Measurements from ENCODE around the gene CTBP2. TPM values are rescaled to one million over a fixed set of nuclear protein-coding genes. Genes with fewer than 3 reads are reported as not detected.

Gene CTBP2
- total and polyA plus RNA-seq, 11 donors = 10.1 to 45.5 (median 29.1) TPM

DNA sequence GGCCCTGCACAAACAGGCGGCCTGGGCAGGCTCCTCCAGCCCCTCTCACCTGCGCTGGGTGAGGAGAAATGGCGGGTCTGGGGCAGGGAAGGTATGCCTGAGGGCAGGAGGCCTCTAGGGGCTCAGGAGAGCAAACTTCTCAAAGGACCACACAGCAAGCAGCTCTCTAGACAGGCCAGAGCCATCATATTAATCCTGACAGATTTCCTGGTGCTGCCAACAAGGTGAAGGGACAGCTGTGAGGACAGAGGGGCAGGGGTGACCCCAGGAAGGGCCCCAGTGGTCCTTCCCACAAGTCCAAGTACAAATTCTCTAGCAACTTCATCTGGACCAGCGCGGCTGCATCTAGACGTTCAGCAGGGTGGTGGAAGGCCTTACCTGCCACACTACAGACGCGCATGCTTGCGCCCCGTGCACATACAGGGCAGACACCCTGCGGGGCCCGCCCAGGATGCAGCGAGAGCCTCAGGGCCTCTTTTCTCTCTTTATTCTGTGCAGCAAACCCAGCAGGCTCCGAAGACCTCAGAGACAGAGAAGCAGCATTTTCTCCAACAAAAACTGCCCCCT, 156.4 kb downstream of the CTBP2 start:
- peaks cover 0 to 50% (median 17%) of the 10 kb centered on the region in 9 donors for H3K36me3 ChIP-seq
- WGBS, 4 donors = 91 to 98% (median 96%) methylated on average over 12 to 14 of the region's 14 CpGs
- H3K27me3 ChIP-seq = no peaks in the 10 kb centered on the region
- no peak overlapping the region for H3K27ac ChIP-seq
- H3K4me1 ChIP-seq = peaks cover 0 to 91% (median 51%) of the 10 kb centered on the region in 12 donors
- no peaks in the 10 kb centered on the region for H3K9me3 ChIP-seq
- peak in 3 of 5 donors; percentile 2 to 32 (median 9) for DNase-seq
- no peak for ATAC-seq
- intact Hi-C loops (cut with DNase I) = loop anchor here in 4 of 10 donors (5.0 to 10.0 kb wide), 3 partner anchors 33 to 341 kb away; no protein-coding TSS in a partner anchor
- no peak overlapping the region for H3K4me3 ChIP-seq
- TF ChIP-seq POLR2A (IDR thresholded peaks at IDR 0.05) = no peak
- TF ChIP-seq, protein P1, sequence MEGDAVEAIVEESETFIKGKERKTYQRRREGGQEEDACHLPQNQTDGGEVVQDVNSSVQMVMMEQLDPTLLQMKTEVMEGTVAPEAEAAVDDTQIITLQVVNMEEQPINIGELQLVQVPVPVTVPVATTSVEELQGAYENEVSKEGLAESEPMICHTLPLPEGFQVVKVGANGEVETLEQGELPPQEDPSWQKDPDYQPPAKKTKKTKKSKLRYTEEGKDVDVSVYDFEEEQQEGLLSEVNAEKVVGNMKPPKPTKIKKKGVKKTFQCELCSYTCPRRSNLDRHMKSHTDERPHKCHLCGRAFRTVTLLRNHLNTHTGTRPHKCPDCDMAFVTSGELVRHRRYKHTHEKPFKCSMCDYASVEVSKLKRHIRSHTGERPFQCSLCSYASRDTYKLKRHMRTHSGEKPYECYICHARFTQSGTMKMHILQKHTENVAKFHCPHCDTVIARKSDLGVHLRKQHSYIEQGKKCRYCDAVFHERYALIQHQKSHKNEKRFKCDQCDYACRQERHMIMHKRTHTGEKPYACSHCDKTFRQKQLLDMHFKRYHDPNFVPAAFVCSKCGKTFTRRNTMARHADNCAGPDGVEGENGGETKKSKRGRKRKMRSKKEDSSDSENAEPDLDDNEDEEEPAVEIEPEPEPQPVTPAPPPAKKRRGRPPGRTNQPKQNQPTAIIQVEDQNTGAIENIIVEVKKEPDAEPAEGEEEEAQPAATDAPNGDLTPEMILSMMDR (IDR thresholded peaks at IDR 0.05) = no peak

DNA sequence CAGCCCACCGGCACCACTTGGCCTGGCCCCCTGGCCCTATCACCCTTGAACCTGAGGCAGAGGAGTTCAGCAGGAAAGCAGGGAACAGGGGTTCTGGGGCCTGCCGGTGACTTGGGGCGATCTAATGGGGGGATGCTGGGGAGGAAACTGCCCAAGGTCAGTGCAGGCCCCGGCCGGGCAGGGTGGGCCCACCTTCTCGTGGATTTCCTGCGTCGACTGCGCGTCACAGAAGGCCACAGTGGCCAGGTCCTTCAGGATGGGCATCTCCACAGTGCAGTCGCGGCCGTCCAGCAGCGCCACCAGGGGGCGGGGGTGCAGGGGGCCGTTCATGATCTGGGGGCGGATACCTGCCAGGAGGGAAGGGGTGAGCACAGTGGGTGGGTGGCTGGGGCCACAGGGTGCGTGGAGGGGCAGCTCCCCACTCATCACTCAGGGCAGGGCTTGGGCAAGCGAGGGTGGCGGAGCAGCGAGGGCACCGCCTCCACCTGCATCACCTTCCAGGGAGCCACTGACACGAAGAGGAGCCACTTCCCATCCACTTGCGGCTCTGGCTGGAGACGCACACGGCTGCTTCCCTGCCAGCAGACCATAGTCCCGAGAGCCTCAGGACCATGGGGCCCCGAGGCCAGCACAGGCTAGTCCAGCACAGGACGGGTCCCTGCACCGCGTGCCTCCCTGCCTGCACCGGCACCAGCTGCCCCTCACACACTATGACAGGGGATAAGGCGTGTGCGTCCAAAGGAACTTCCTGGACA, 157.0 kb downstream of the CTBP2 start:
- no peak overlapping the region for H3K27ac ChIP-seq
- H3K9me3 ChIP-seq = no peaks in the 10 kb centered on the region
- H3K27me3 ChIP-seq = no peaks in the 10 kb centered on the region
- 90 to 91% (median 90%) methylated on average over 26 to 34 of the region's 34 CpGs for WGBS, 4 donors
- TF ChIP-seq, protein P1 (IDR thresholded peaks at IDR 0.05) = peak in 1 of 12 donors; percentile 6
- TF ChIP-seq POLR2A (IDR thresholded peaks at IDR 0.05) = no peak
- no peak for ATAC-seq
- H3K4me3 ChIP-seq = no peak overlapping the region
- H3K36me3 ChIP-seq = peaks cover 0 to 50% (median 17%) of the 10 kb centered on the region in 9 donors
- intact Hi-C loops (cut with DNase I) = loop anchor here in 4 of 10 donors (5.0 to 10.0 kb wide), 3 partner anchors 34 to 341 kb away; no protein-coding TSS in a partner anchor
- peaks cover 0 to 92% (median 57%) of the 10 kb centered on the region in 12 donors for H3K4me1 ChIP-seq
- peak in 3 of 5 donors; percentile 8 to 65 (median 15) for DNase-seq

DNA sequence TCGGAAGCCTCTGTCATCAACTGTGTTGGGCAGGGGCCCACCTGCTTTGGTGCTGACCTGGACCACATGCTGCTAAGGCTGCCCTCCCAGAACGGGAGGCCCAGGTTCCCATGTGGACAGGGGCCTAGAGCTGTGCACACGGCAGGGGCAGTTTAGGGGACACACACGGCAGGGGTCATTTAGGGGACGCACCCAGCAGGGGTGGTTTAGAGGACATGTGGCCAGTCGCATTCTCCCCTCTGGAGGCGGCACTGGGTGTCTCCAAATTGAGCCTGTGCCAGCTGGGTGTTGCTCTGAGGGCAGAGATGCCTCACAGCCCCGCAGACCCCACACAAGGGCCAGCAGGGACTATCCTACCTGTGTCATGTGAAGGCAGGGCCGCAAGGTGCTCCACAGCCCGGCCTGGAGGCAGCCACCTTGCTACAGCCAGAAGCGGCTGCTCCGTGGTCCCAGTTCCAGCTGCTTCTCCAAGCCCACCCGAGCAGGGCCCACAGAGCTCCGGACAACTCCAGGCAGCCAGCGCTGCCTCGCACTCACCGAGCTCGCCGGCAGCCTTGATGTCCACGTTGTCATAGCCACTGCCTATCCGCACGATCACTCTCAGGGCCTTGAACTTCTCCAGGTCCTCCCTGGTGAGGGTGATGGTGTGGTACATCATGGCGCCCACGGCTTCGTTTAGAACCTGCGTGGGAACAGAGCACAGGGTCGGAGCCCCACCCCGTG, 157.8 kb downstream of the CTBP2 start:
- no peaks in the 10 kb centered on the region for H3K9me3 ChIP-seq
- peaks cover 0 to 57% (median 23%) of the 10 kb centered on the region in 9 donors for H3K36me3 ChIP-seq
- peaks cover 0 to 84% (median 54%) of the 10 kb centered on the region in 12 donors for H3K4me1 ChIP-seq
- 73 to 83% (median 81%) methylated on average over 26 to 28 of the region's 28 CpGs for WGBS, 4 donors
- intact Hi-C loops (cut with DNase I) = loop anchor here in 4 of 10 donors (5.0 to 10.0 kb wide), 3 partner anchors 35 to 342 kb away; no protein-coding TSS in a partner anchor
- no peaks in the 10 kb centered on the region for H3K27me3 ChIP-seq
- peak in 4 of 5 donors; percentile 10 to 53 (median 28) for DNase-seq
- no peak for ATAC-seq
- no peak overlapping the region for H3K4me3 ChIP-seq
- TF ChIP-seq, protein P1 (IDR thresholded peaks at IDR 0.05) = no peak
- TF ChIP-seq POLR2A (IDR thresholded peaks at IDR 0.05) = no peak
- peak overlapping the region in 2 of 12 donors; percentile 15 to 81 for H3K27ac ChIP-seq
